ENCODE results near the gene HIPK1. TPM values are rescaled to one million over a fixed set of nuclear protein-coding genes. Genes with fewer than 3 reads are reported as not detected.
"Not testable (repeated sequence)": the region's sequence is repeated elsewhere in the genome, so short reads cannot be mapped to it uniquely, and the experiment has no call there.

The HIPK1 gene
- total RNA-seq, 1 donor from 2014 or later = 41.6 TPM

- ATAC-seq = no peak
These were observed 54.3 kb downstream of the HIPK1 start for GRCh38 chr1:113983391-113983790.

- no peak for ATAC-seq
These were observed 54.7 kb downstream of the HIPK1 start for GRCh38 chr1:113983826-113984225.

DNA sequence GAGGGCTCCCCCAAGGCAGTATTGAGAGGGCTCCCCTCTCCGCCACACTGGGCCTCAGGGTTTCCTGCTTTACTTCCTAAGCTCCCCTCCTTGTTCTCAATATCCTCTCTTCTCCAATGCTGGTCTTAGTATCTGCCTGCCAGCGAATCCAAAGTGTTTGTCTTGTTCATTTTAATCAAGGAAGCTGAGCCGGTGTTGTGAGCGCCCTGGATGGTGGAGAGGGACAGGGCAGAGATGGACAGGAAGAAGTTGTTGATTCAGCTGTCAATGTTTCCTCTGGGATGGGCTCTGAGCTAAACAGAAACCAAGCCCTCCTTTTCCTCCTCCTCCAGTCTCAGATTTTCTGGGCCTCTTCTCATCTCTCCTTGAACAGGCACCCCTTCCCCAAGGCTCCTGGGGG, 55.6 kb downstream of the HIPK1 start:
- no peak for ATAC-seq

- ATAC-seq = no peak
These were observed 57.7 kb downstream of the HIPK1 start for GRCh38 chr1:113986802-113987201.

- no peak for ATAC-seq
These were observed 58.1 kb downstream of the HIPK1 start for GRCh38 chr1:113987259-113987658.

- no peak for ATAC-seq
These were observed 61.4 kb downstream of the HIPK1 start for GRCh38 chr1:113990530-113990929.

GRCh38 chr1:113990961-113991360, 61.8 kb downstream of the HIPK1 start:
- ATAC-seq = no peak

- ATAC-seq = no peak
These were observed 62.4 kb downstream of the HIPK1 start for GRCh38 chr1:113991467-113991997.

GRCh38 chr1:113993072-113993471, 63.9 kb downstream of the HIPK1 start:
- ATAC-seq = no peak

DNA sequence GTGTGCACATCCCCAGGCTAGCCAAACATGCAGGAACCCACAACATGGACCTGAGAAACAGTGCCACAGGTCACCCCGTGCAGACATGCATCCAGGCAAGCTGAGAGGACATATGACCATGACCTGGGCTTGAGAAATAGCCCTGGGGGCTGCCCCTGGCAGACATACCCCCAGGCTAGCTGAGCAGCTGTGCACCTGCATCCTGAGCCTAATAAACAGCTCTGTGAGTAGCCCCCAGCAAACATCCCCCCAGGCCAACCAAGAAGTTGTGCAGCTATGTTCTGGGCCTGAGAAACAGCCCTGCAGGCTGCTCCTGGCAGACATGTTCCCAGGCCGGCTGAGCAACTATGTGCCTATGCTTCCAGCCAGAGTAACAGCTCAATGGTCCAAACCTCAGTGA, 64.6 kb downstream of the HIPK1 start:
- no peak for ATAC-seq

- no peak for ATAC-seq
These were observed 66.3 kb downstream of the HIPK1 start for GRCh38 chr1:113995382-113995781.

DNA sequence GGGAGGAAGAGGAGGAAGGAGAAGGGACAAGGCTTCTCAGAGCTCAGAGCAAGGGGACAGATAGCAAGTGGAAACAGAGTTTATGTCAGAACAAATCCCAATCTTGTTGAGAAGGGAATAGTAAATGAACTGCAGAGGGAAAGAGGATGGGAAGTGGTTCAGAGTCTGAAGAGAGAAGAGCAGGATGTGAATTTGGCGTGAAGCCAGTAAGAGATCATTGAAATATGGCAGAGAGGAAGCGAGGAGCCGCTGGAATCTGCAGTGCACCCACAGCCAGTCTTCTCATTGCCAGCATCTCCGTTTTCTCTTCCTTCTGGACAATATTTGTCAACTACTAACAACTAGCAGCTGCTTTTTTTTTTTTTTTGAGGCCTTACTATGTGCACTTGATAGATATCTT, 69.2 kb downstream of the HIPK1 start:
- ATAC-seq = no peak

GRCh38 chr1:113999233-113999632, 70.1 kb downstream of the HIPK1 start:
- no peak for ATAC-seq

GRCh38 chr1:113999799-114000198, 70.7 kb downstream of the HIPK1 start:
- ATAC-seq = no peak

GRCh38 chr1:114000406-114000805, 71.3 kb downstream of the HIPK1 start:
- ATAC-seq = no peak

DNA sequence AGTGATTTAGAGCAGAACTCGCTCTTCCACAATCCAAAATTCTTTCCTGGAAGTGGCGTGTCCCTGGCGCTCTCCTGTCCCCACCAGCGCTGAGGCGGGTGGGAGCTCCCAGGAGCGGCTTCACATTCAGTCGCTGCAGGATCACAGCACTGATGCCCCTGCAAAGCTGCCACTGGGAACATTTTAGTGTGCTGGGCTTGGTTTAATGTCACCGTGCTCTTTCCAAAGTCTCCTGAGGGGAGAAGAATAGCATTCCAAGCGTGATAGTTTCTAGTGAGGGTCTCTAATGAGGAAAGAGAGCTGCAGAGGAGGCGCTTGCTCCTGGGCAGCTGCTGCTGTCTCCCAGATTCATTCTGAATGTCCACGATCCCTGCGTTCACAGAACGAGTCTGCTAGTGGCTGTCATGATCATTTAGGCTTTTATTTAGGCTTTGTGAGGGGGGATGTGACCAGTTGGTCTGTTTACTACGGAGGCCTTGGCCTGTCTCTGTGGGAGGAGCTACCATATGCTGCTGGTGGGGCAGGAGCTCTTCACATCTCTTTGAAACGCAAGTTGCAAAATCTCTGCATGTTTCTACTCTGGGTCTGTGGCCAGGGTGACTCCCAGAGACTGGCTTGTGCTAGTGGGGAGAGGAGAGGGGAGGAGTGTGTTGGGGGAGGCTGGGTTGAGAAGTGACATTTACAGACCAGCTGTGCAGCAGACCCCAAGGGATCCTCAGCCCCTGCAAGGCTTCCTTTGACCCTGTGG, 73.5 kb downstream of the HIPK1 start:
- no peak for ATAC-seq

- ATAC-seq = no peak
These were observed 74.3 kb downstream of the HIPK1 start for GRCh38 chr1:114003431-114003830.

DNA sequence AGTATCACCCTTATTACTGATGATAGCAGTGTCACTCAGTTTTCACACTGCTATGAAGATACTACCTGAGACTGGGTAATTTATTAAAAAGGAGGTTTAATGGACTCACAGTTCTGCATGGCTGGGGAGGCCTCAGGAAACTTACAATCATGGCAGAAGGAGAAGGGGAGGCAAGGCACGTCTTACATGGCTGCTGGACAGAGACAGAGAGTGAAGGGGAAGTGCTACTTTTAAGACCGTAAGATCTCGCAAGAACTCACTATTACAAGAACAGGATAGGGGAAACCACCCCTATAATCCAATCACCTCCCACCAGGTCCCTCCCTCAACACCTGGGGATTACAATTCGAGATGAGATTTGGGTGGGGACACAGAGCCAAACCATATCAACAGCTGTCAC, 77.7 kb downstream of the HIPK1 start:
- not testable (repeated sequence) for ATAC-seq

- ATAC-seq = no peak
These were observed 79.4 kb downstream of the HIPK1 start for GRCh38 chr1:114008480-114008941.

DNA sequence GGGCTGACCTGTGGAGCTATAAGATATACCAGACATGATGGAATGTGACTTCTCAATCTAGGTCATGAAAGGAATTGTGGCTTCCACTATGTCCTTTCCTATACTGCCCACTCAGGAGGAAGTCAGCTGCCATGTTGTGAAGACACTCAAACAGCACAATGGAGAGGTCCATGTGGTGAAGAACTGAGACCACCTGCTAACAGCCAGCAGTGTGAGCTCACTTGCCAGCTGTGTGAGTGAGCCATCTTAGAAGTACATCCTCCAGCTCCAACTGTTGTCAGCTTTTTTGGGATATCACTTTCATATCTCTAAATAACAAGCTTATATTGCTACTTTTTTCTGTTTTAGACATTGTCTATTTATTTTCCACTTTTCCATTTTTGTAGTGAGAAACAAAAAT, 79.9 kb downstream of the HIPK1 start:
- ATAC-seq = no peak

- ATAC-seq = no peak
These were observed 80.3 kb downstream of the HIPK1 start for GRCh38 chr1:114009393-114009792.

DNA sequence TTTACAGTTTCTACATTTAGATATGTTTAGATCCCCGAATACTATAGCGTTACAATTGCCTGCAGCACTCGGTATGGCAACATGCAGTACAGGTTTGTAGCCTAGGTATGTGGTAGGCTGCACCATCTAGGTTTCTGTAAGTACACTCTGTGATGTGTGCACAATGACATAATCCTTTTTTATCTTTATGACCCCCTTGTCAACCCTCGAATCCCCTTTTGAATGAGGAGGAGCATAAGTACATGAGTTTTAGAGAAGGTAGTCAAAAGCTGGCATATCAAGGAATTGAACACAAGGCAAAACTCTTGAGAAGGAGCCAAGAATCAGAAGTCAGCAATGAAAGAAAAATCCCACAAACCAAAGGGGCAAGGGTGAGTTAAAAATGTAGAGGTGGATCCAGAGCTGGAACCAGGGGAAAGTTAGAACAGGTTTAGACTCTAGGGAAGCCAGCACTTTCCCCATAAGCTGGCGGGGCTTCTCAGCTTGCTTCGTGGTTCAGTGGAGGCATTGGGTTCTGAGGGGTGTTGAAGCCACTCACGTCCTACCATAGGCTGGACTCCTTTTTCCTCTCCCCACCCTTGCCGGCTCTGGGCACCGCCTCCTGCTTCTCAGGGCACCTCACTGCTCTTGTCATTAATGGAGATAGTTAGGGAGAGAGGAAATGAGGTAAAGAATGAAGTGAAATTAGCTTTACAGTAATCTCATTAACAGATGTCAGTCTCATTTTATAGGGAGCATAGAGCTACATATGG, 81.5 kb downstream of the HIPK1 start:
- no peak for ATAC-seq

DNA sequence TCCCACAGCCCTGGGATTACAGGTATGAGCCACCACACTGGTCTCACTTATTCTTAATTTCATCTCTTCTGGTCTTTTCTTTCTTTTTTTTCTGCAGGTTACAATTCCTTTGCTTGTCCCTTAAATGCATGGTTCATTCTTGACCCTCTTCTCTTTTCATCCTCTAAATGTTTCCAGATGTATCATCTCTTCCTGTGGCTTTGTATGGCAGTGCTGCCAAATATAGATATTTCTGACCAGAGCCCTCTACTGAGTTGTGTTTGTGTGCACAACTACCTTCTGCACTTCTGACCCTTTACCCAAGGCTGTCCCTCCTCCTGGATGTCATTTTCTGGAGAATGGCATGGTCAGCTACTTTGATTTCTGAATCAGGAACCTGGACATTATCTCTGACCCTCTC, 82.7 kb downstream of the HIPK1 start:
- no peak for ATAC-seq

GRCh38 chr1:114015075-114015474, 86.0 kb downstream of the HIPK1 start:
- ATAC-seq = no peak

Data from esophagus mucosa (tissue), 1 donor.